GM10847 (cell line): ENCODE results near the gene TENT5A.

Experiments used
- POLR2A ChIP-seq: IDR thresholded peaks from 2 replicates; pipeline ENCODE4 v1.6.1; 2011; ENCODE audit not compliant: insufficient read length; ENCODE audit errors: extremely low read depth

TENT5A gene

GRCh38 chr6:81752084-81752920, at the start of gene TENT5A:
TENT5A (minus strand) TSS chr6:81752681; CDS start chr6:81752141, 540 bp downstream.
- peak; percentile 17 for TF ChIP-seq POLR2A

- no peak for TF ChIP-seq POLR2A
Observed at GRCh38 chr6:81801489-81801888, 49.0 kb upstream of the TENT5A start.

- no peak for TF ChIP-seq POLR2A
Observed at GRCh38 chr6:81800666-81801065, 48.2 kb upstream of the TENT5A start.

DNA sequence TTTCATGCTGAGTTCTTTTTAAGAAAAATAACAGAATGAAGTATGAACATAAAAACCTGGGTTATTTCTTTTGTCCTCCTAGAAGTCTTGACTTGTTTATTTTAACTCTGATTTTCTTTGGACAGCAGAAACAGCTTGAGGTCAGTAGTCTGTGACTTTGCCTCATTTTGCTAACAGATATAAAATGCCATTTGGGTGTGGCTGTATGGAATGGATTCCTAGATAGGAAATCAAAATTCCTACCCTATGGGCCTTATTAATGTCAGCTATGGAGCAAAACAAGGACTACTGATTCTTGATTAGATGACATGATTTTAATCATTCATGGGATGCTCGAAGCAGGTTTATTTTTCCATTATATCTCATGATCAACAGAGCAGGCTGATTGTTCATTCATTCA, 46.8 kb upstream of the TENT5A start:
- TF ChIP-seq POLR2A: no peak

DNA sequence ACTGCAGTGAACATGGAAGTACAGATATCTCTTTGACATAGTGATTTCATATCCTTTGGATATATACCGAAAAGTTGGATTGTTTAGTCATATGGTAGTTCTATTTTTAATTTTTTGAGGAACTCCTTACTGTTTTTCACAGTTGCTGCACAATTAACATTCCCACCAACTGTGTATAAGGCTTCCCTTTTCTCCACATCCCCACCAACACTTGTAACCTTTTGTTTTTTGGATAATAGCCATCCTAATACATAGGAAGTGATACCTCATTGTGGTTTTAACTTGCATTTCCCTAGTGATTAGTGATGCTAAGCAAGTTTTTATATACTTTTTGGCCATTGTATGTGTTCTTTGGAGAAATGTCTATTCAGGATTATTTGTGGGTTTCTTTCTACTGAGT, 45.1 kb upstream of the TENT5A start:
- no peak for TF ChIP-seq POLR2A

DNA sequence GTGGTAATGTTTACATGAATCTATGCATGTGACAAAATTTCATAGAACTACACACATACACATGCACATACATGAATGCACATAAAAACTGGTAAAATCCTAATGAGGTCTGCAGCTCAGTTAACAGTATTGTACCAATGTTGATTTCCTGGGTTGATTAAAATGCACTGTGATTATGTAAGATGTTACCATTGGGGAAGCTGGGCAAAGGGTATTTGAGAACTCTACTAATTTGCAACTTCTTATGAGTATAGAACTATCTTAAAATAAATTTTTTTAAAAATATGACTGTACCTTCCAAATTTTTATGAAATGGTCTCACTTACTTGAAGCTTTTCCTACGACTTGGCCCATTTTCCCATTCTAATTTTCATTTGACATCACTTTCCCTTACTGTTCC, 43.4 kb upstream of the TENT5A start:
- TF ChIP-seq POLR2A: no peak

GRCh38 chr6:81793821-81794475, 41.5 kb upstream of the TENT5A start:
- TF ChIP-seq POLR2A: no peak

DNA sequence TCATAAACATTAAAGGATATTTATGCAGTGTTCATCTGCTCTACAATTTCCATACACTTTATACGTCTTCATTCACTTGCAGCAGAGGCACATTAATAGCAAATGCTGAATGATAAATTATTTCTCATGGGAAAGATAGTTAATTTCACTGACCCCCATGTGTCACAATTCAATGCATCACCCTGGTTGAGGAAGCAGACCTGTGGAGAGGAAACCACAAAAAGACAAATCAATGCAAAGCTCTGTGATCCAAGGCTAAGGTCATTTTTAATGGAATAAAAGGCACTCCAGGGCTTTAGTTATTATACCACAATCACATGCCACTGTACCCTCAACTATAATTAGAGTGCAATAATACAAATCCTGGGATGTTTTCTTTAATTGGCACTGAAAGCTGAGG, 40.3 kb upstream of the TENT5A start:
- no peak for TF ChIP-seq POLR2A

GRCh38 chr6:81791756-81792155, 39.3 kb upstream of the TENT5A start:
- TF ChIP-seq POLR2A: no peak

- no peak for TF ChIP-seq POLR2A
Observed at GRCh38 chr6:81790034-81790433, 37.6 kb upstream of the TENT5A start.

- TF ChIP-seq POLR2A: no peak
Observed at GRCh38 chr6:81789291-81789690, 36.8 kb upstream of the TENT5A start.

DNA sequence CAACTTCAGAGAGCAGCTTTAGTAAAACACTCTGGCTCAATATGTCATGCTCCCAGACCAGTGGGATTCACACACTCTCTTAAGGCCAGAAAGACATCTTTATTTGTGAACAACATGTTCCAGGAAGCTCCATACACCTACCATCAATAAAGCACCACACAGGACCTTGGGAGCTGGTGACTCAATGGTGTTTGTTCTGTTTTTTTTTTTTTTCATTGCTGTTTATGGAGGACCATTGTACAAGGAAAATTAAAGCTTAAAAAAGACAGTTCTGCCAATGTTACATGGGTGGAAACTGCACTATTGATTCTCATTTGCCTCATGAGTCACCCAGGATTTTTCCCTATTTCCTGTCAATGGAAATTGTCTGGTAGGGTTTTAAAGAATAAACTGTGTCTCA, 36.3 kb upstream of the TENT5A start:
- no peak for TF ChIP-seq POLR2A

GRCh38 chr6:81787313-81788068, 35.0 kb upstream of the TENT5A start:
- no peak for TF ChIP-seq POLR2A

- no peak for TF ChIP-seq POLR2A
Observed at GRCh38 chr6:81786150-81786549, 33.7 kb upstream of the TENT5A start.

DNA sequence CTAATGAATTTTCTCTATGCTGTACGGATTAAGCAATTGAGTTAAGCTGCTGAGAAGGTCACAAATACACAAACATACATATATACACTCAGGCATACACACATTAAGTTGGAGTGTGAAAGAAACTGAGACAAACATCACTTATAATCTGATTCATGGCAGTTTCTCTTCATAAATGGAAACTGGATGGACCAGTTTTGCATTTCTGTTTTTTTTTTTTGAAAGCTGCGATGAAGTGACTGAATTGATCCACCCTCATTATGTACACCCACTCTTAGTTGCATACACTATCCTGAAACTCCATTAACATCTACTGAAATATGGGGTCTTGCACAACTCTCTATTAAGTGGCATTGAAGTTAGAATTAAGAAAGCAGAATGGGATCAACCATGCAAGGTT, 32.9 kb upstream of the TENT5A start:
- TF ChIP-seq POLR2A: no peak

- TF ChIP-seq POLR2A: no peak
Observed at GRCh38 chr6:81783893-81784292, 31.4 kb upstream of the TENT5A start.

GRCh38 chr6:81781624-81782023, 29.1 kb upstream of the TENT5A start:
- no peak for TF ChIP-seq POLR2A
